GM10266 (cell line): Measurements from ENCODE around the gene BCO2.

Experiments used
- DNase-seq: peaks from one replicate; pipeline ENCODE4 v3.0.0; 2012; ENCODE audit errors: extremely low spot score
- CTCF ChIP-seq: IDR thresholded peaks from 2 replicates; pipeline ENCODE4 v1.5.1; 2012; ENCODE audit warnings: mild to moderate bottlenecking, low read depth; ENCODE audit not compliant: control insufficient read depth, insufficient read depth; ENCODE audit errors: missing control alignments

The BCO2 gene

GRCh38 chr11:112231952-112232351, 56.6 kb downstream of the BCO2 start:
- no peak for DNase-seq
- TF ChIP-seq CTCF: no peak

GRCh38 chr11:112235750-112236390, 60.6 kb downstream of the BCO2 start:
- no peak for DNase-seq
- TF ChIP-seq CTCF: no peak

- DNase-seq: no peak
- no peak for TF ChIP-seq CTCF
Observed at GRCh38 chr11:112237451-112237850, 62.1 kb downstream of the BCO2 start.

GRCh38 chr11:112238041-112238440, 62.7 kb downstream of the BCO2 start:
- no peak for DNase-seq
- TF ChIP-seq CTCF: no peak

DNA sequence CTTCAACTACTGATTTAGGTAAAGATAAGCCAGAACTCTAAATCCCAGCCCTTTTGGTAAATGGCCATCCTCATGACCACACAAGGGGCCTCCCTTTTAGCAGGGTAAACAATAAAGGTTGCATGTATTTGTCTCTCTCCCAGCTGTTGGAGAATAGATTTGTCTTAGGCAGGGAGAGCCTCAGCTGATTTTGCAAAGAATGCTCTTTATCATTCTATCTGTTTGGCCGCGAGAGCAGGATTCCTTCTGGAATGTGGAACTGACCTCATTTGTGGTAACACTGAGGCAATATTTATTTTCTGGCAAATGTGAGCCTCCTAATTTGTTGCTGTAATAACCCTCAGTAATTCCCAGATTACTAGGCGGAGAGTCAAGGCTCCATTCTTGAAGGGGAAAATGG, 66.2 kb downstream of the BCO2 start:
- no peak for DNase-seq
- no peak for TF ChIP-seq CTCF

GRCh38 chr11:112247201-112247600, 71.9 kb downstream of the BCO2 start:
- DNase-seq: no peak
- TF ChIP-seq CTCF: no peak

DNA sequence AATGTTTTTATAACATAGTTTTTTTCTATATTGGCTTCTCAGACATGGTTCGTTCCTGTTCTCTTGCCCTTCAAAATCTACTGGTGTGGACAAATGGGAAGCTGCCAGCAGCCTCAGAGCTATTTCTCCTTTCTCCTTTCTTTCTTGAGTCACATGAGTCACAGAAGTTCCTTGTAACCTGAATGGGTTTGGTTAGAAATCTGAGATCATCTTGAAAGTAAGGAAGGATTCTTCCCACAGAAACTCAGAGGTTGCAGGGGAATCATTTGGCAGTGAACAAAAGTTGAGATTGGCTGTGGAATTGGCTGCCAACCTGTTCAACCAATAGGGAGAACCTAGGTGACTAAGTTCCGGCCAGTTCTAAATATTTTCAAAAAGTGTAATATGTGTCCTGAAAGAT, 72.9 kb downstream of the BCO2 start:
- TF ChIP-seq CTCF: no peak
- DNase-seq: no peak
